IMR-90 (cell line): ENCODE measurements around the gene SNX2. TPM values are rescaled to one million over a fixed set of nuclear protein-coding genes. Genes with fewer than 3 reads are reported as not detected.

Experiments
- ATAC-seq: fragments of 200-7000 bp; cut with Tn5 transposase; 2 replicates; pipeline ENCODE4 v1.9.1; 2020; ENCODE audit warnings: low read depth, mild to moderate bottlenecking, moderate library complexity
- BruUV-seq: library from RNA; stranded (reverse); fragments of 400-500 nt; replicated peaks from 2 replicates; lab custom pipeline; 2021; lab: Mats Ljungman, UMichigan
- CTCF ChIA-PET: fragments of 300-600 bp; formaldehyde crosslinking; extraction: SDS; loops from one replicate; lab custom pipeline; 2021; ENCODE audit warnings: antibody characterized with exemption; lab: Yijun Ruan, JAX
- POLR2A ChIA-PET: fragments of 300-600 bp; sonication (Branson Sonifier 250); formaldehyde crosslinking; loops from one replicate; lab custom pipeline; 2022; ENCODE audit warnings: antibody characterized with exemption; ENCODE audit not compliant: unreplicated experiment; lab: Charles Lee
- DNase-seq: peaks from one replicate; pipeline ENCODE4 v3.0.0; 2013
- H2AFZ ChIP-seq: replicated peaks from 2 replicates; pipeline ENCODE3; 2013; ENCODE audit warnings: low read length, mild to moderate bottlenecking; ENCODE audit not compliant: poor library complexity
- H2AK5ac ChIP-seq: 2 replicates; pipeline ENCODE4 v1.6.1; 2013; ENCODE audit warnings: low read depth, low read length, inconsistent platforms
- H2AK9ac ChIP-seq: replicated peaks from 2 replicates; pipeline ENCODE3; 2013; ENCODE audit warnings: mild to moderate bottlenecking, low read depth, low read length, moderate library complexity; ENCODE audit not compliant: poor library complexity
- H2BK120ac ChIP-seq: 2 replicates; pipeline ENCODE4 v1.6.1; 2013; ENCODE audit warnings: low read depth, low read length, inconsistent platforms
- H2BK15ac ChIP-seq: 3 replicates; pipeline ENCODE4 v1.6.1; 2013; ENCODE audit warnings: low read depth, low read length, inconsistent platforms
- H2BK20ac ChIP-seq: 2 replicates; pipeline ENCODE4 v1.6.1; 2013; ENCODE audit warnings: low read depth, mild to moderate bottlenecking, inconsistent platforms, low read length, moderate library complexity
- H2BK5ac ChIP-seq: 2 replicates; pipeline ENCODE4 v1.6.1; 2013; ENCODE audit warnings: mild to moderate bottlenecking, low read depth, low read length, inconsistent platforms; ENCODE audit not compliant: poor library complexity, severe bottlenecking
- H3K14ac ChIP-seq: replicated peaks from 2 replicates; pipeline ENCODE4 v1.6.1; 2013; ENCODE audit warnings: low read depth, low read length, inconsistent platforms
- H3K18ac ChIP-seq: 2 replicates; pipeline ENCODE4 v1.6.1; 2013; ENCODE audit warnings: low read depth, low read length, control low read depth
- H3K23ac ChIP-seq: 2 replicates; pipeline ENCODE4 v1.6.1; 2013; ENCODE audit warnings: low read depth, low read length, inconsistent platforms
- H3K27ac ChIP-seq: 2 replicates; pipeline ENCODE4 v1.5.1; 2013; ENCODE audit warnings: mild to moderate bottlenecking, control low read depth, low read length; ENCODE audit not compliant: insufficient read depth
- H3K27me3 ChIP-seq: 2 replicates; pipeline ENCODE4 v1.6.1; 2013; ENCODE audit warnings: low read length; ENCODE audit not compliant: control insufficient read depth, insufficient read depth
- H3K36me3 ChIP-seq: 2 replicates; pipeline ENCODE4 v1.6.1; 2013; ENCODE audit warnings: low read length, mixed read lengths; ENCODE audit not compliant: control insufficient read depth, insufficient read depth
- H3K4ac ChIP-seq: 2 replicates; pipeline ENCODE4 v1.6.1; 2013; ENCODE audit warnings: low read depth, low read length, inconsistent platforms
- H3K4me1 ChIP-seq: 2 replicates; pipeline ENCODE4 v1.6.1; 2013; ENCODE audit warnings: low read length, mixed read lengths; ENCODE audit not compliant: control insufficient read depth, insufficient read depth
- H3K4me2 ChIP-seq: 2 replicates; pipeline ENCODE4 v1.6.1; 2013; ENCODE audit warnings: low read depth, mild to moderate bottlenecking, control low read depth, low read length, moderate library complexity
- H3K4me3 ChIP-seq: 2 replicates; pipeline ENCODE4 v1.5.1; 2013; ENCODE audit warnings: low read depth, mild to moderate bottlenecking, control low read depth, low read length, moderate library complexity; ENCODE audit not compliant: insufficient read depth
- H3K56ac ChIP-seq: 2 replicates; pipeline ENCODE4 v1.6.1; 2013; ENCODE audit warnings: low read length, inconsistent platforms; ENCODE audit not compliant: insufficient read depth; ENCODE audit errors: extremely low read depth
- H3K79me1 ChIP-seq, 2 experiments: 2 replicates each; pipeline ENCODE4 v1.6.1; 2013; ENCODE audit warnings: low read length in 2 of 2, inconsistent platforms in 1 of 2, low read depth in 1 of 2
- H3K9ac ChIP-seq: 2 replicates; pipeline ENCODE4 v1.6.1; 2013; ENCODE audit warnings: low read depth, low read length, control low read depth
- H3K9me1 ChIP-seq: 2 replicates; pipeline ENCODE4 v1.6.1; 2013; ENCODE audit warnings: low read length, inconsistent platforms; ENCODE audit not compliant: insufficient read depth
- H3K9me3 ChIP-seq: 2 replicates; pipeline ENCODE4 v1.6.1; 2013; ENCODE audit warnings: low read length; ENCODE audit not compliant: control insufficient read depth, insufficient read depth
- H4K20me1 ChIP-seq: 2 replicates; pipeline ENCODE4 v1.6.1; 2013; ENCODE audit warnings: low read length, inconsistent platforms; ENCODE audit not compliant: insufficient read depth
- H4K5ac ChIP-seq: 2 replicates; pipeline ENCODE4 v1.6.1; 2013; ENCODE audit warnings: mild to moderate bottlenecking, low read depth, low read length, control low read depth
- H4K8ac ChIP-seq, 2 experiments: 2 replicates each; pipeline ENCODE4 v1.6.1; 2013; ENCODE audit warnings: low read depth in 2 of 2, low read length in 2 of 2, control low read depth in 1 of 2, inconsistent platforms in 1 of 2
- H4K91ac ChIP-seq: 2 replicates; pipeline ENCODE4 v1.6.1; 2013; ENCODE audit warnings: low read depth, low read length, inconsistent platforms; ENCODE audit not compliant: insufficient read depth
- BHLHE40 ChIP-seq: fragments of 150-350 bp; IDR thresholded peaks from 2 replicates; pipeline ENCODE4 v1.6.1; 2016; ENCODE audit warnings: mild to moderate bottlenecking, low read depth, low read length
- CEBPB ChIP-seq: IDR thresholded peaks from 2 replicates; pipeline ENCODE4 v1.6.1; 2012; ENCODE audit warnings: low read depth, low read length, improper control_type of control experiment
- CHD1 ChIP-seq: IDR thresholded peaks from 2 replicates; pipeline ENCODE4 v1.6.1; 2012; ENCODE audit warnings: low read depth, low read length, improper control_type of control experiment
- FOS ChIP-seq: fragments of 150-350 bp; IDR thresholded peaks from 2 replicates; pipeline ENCODE4 v1.6.1; 2016; ENCODE audit warnings: low read depth, low read length
- MAFK ChIP-seq: IDR thresholded peaks from 2 replicates; pipeline ENCODE4 v1.6.1; 2012; ENCODE audit warnings: low read depth, low read length, improper control_type of control experiment
- MAZ ChIP-seq: IDR thresholded peaks from 2 replicates; pipeline ENCODE4 v1.6.1; 2012; ENCODE audit warnings: low read depth, mild to moderate bottlenecking, low read length, improper control_type of control experiment, moderate library complexity, borderline replicate concordance
- MXI1 ChIP-seq: IDR thresholded peaks from 2 replicates; pipeline ENCODE4 v1.6.1; 2012; ENCODE audit warnings: low read depth, mild to moderate bottlenecking, low read length, moderate library complexity, borderline replicate concordance
- NFE2L2 ChIP-seq: fragments of 150-350 bp; IDR thresholded peaks from 2 replicates; pipeline ENCODE4 v1.6.1; 2016; ENCODE audit warnings: low read depth, mild to moderate bottlenecking, low read length
- POLR2A ChIP-seq: IDR thresholded peaks from 2 replicates; pipeline ENCODE4 v1.6.1; 2012; ENCODE audit warnings: mild to moderate bottlenecking, low read depth, low read length
- RAD21 ChIP-seq: IDR thresholded peaks from 2 replicates; pipeline ENCODE4 v1.6.1; 2012; ENCODE audit warnings: low read length, improper control_type of control experiment
- RCOR1 ChIP-seq: IDR thresholded peaks from 2 replicates; pipeline ENCODE4 v1.6.1; 2012; ENCODE audit warnings: mild to moderate bottlenecking, low read length, improper control_type of control experiment; ENCODE audit not compliant: insufficient replicate concordance
- RFX5 ChIP-seq: IDR thresholded peaks from 2 replicates; pipeline ENCODE4 v1.8.0; 2012; ENCODE audit warnings: low read depth, mild to moderate bottlenecking, low read length, moderate library complexity
- SMC3 ChIP-seq: fragments of 150-350 bp; IDR thresholded peaks from 2 replicates; pipeline ENCODE4 v1.6.1; 2016; ENCODE audit warnings: low read depth, mild to moderate bottlenecking, antibody characterized with exemption, low read length, moderate library complexity
- WGBS, 2 experiments: methylation state at CpG; one replicate each; pipeline versions ENCODE4 v1.1.5 to v1.1.7; 2013; ENCODE audit warnings: missing lambda C conversion rate in 2 of 2; ENCODE audit not compliant: insufficient read length in 1 of 2; ENCODE audit errors: extremely low coverage in 2 of 2; 5-methylcytosine and 5-hydroxymethylcytosine counted together
- dilution Hi-C: fragments of 300-500 bp; cut with HindIII; formaldehyde crosslinking; loops from one replicate; pipeline ENCODE4 v1.14.3; 2018; ENCODE audit warnings: low sequenced_read_pairs; ENCODE audit not compliant: unreplicated experiment
- in situ Hi-C: fragments of 300-500 bp; cut with MboI; formaldehyde crosslinking; loops from 3 replicates; pipeline ENCODE4 v1.14.3; 2019; ENCODE audit warnings: low sequenced_read_pairs, inconsistent platforms, mixed read lengths
- intact Hi-C: fragments of 100-400 bp; cut with micrococcal nuclease; formaldehyde crosslinking; loops from 2 replicates; pipeline ENCODE4 v1.10.0; 2022
- polyA plus RNA-seq, 3 experiments: library from polyadenylated mRNA; depleted of rRNA; stranded (reverse); fragments of >200 nt; gene quantifications; 2 replicates each; pipeline ENCODE4 v1.2.3, GENCODE V29; 2012; ENCODE audit warnings: low replicate concordance in 1 of 3
- total RNA-seq: library from RNA; depleted of rRNA; stranded (reverse); fragments of >200 nt; gene quantifications from 2 replicates; pipeline ENCODE4 v1.2.3, GENCODE V29; 2012
- TF ChIP-seq, protein P1 (sequence below): conservative IDR thresholded peaks from 2 replicates; pipeline ENCODE4 v1.5.1; 2012; ENCODE audit warnings: mild to moderate bottlenecking, low read depth, low read length, improper control_type of control experiment
- TF ChIP-seq, protein P2 (sequence below): fragments of 150-350 bp; IDR thresholded peaks from 2 replicates; pipeline ENCODE4 v1.6.1; 2016; ENCODE audit warnings: low read depth, mild to moderate bottlenecking, low read length, moderate library complexity, borderline replicate concordance
- TF ChIP-seq, protein P3 (sequence below): fragments of 150-350 bp; IDR thresholded peaks from 2 replicates; pipeline ENCODE4 v1.6.1; 2017; ENCODE audit warnings: mild to moderate bottlenecking, antibody characterized with exemption, low read length, low read depth

Gene SNX2
- total and polyA plus RNA-seq, 2 of the 4 experiments (the other 2 are of a cell fraction) = 26.3 to 52.9 TPM

DNA sequence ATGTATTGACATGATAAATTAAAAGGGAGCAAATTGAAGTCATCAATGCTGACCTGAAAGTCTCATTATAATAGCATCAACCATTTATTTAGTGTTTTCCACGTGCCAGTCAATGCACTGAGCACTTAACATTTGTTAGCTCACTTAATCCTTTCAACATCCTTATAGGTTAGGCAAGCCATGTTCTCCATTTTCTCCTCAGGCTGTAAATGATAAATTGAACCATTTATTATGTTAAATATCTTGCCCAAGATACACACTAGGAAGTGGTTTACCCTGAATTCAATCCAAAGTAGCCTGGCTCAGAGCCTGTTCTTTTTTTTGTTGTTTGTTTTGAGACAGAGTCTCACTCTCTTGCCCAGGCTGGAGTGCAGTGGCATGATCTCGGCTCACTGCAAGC, 25.0 kb upstream of the SNX2 start:
- no CpG with 5 or more reads among the region's 2 CpGs for WGBS, 2 experiments
- H3K4me1 ChIP-seq = no peaks in the 10 kb centered on the region
- BruUV-seq = no TSS peak
- no peak overlapping the region for H3K14ac ChIP-seq
- no peak overlapping the region for H2BK5ac ChIP-seq
- H2BK20ac ChIP-seq = no peak overlapping the region
- peaks cover 2% of the 10 kb centered on the region; the same call in 1 of the 2 replicates for H3K27me3 ChIP-seq
- dilution Hi-C loops = no loop called here
- in situ Hi-C loops = no loop called here
- H2BK120ac ChIP-seq = no peak overlapping the region
- H3K23ac ChIP-seq = no peak overlapping the region
- no peak overlapping the region for H3K56ac ChIP-seq
- no peak overlapping the region for H4K8ac ChIP-seq
- no peak overlapping the region for H2AK9ac ChIP-seq
- H2AFZ ChIP-seq = no peak overlapping the region
- DNase-seq (no peak), ATAC-seq (no peak)
- CTCF ChIA-PET = no interaction called here
- no peak overlapping the region for H3K27ac ChIP-seq
- no peaks in the 10 kb centered on the region for H3K36me3 ChIP-seq
- no peaks in the 10 kb centered on the region for H3K9me3 ChIP-seq
- no peak overlapping the region for H3K4me3 ChIP-seq
- no peak overlapping the region for H3K18ac ChIP-seq
- no peak overlapping the region for H2AK5ac ChIP-seq
- no peak for TF ChIP-seq RFX5
- no peak for TF ChIP-seq BHLHE40
- no peak for TF ChIP-seq FOS
- TF ChIP-seq, protein P1, sequence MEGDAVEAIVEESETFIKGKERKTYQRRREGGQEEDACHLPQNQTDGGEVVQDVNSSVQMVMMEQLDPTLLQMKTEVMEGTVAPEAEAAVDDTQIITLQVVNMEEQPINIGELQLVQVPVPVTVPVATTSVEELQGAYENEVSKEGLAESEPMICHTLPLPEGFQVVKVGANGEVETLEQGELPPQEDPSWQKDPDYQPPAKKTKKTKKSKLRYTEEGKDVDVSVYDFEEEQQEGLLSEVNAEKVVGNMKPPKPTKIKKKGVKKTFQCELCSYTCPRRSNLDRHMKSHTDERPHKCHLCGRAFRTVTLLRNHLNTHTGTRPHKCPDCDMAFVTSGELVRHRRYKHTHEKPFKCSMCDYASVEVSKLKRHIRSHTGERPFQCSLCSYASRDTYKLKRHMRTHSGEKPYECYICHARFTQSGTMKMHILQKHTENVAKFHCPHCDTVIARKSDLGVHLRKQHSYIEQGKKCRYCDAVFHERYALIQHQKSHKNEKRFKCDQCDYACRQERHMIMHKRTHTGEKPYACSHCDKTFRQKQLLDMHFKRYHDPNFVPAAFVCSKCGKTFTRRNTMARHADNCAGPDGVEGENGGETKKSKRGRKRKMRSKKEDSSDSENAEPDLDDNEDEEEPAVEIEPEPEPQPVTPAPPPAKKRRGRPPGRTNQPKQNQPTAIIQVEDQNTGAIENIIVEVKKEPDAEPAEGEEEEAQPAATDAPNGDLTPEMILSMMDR = no peak
- TF ChIP-seq, protein P2, sequence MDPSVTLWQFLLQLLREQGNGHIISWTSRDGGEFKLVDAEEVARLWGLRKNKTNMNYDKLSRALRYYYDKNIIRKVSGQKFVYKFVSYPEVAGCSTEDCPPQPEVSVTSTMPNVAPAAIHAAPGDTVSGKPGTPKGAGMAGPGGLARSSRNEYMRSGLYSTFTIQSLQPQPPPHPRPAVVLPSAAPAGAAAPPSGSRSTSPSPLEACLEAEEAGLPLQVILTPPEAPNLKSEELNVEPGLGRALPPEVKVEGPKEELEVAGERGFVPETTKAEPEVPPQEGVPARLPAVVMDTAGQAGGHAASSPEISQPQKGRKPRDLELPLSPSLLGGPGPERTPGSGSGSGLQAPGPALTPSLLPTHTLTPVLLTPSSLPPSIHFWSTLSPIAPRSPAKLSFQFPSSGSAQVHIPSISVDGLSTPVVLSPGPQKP = no peak
- no peak for TF ChIP-seq RCOR1
- TF ChIP-seq CEBPB = no peak
- no peak for TF ChIP-seq MAFK
- no peak for TF ChIP-seq NFE2L2
- TF ChIP-seq POLR2A = no peak
- TF ChIP-seq MAZ = no peak
- TF ChIP-seq MXI1 = no peak
- no peak for TF ChIP-seq CHD1
- TF ChIP-seq RAD21 = no peak
- TF ChIP-seq SMC3 = no peak
- TF ChIP-seq, protein P3, sequence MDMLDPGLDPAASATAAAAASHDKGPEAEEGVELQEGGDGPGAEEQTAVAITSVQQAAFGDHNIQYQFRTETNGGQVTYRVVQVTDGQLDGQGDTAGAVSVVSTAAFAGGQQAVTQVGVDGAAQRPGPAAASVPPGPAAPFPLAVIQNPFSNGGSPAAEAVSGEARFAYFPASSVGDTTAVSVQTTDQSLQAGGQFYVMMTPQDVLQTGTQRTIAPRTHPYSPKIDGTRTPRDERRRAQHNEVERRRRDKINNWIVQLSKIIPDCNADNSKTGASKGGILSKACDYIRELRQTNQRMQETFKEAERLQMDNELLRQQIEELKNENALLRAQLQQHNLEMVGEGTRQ = no peak
- intact Hi-C loops = no loop called here
- no peak overlapping the region for H2BK15ac ChIP-seq
- no peak overlapping the region for H3K4me2 ChIP-seq
- H3K9me1 ChIP-seq = no peaks in the 10 kb centered on the region
- no peak overlapping the region for H4K5ac ChIP-seq
- H4K91ac ChIP-seq = no peak overlapping the region
- H3K9ac ChIP-seq = no peak overlapping the region
- H3K79me1 ChIP-seq = no peaks in the 10 kb centered on the region
- POLR2A ChIA-PET = no interaction called here
- no peak overlapping the region for H3K4ac ChIP-seq
- no peaks in the 10 kb centered on the region for H4K20me1 ChIP-seq
